Suppressor macrophage treated with lipopolysaccharide for 1 hour (primary cell): ENCODE results near the gene HTR6.

Experiments used
- DNase-seq, 3 donors: peaks; one replicate each; pipeline ENCODE4 v3.0.0-alpha.2; 2020 to 2022

Gene HTR6

DNA sequence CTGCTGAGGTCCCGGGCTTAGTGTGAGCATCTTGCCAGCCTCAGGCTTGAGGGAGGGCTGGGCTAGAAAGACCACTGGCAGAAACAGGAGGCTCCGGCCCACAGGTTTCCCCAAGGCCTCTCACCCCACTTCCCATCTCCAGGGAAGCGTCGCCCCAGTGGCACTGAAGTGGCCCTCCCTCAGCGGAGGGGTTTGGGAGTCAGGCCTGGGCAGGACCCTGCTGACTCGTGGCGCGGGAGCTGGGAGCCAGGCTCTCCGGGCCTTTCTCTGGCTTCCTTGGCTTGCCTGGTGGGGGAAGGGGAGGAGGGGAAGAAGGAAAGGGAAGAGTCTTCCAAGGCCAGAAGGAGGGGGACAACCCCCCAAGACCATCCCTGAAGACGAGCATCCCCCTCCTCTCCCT is 7.2 kb upstream of the HTR6 start:
- DNase-seq = no peak

DNA sequence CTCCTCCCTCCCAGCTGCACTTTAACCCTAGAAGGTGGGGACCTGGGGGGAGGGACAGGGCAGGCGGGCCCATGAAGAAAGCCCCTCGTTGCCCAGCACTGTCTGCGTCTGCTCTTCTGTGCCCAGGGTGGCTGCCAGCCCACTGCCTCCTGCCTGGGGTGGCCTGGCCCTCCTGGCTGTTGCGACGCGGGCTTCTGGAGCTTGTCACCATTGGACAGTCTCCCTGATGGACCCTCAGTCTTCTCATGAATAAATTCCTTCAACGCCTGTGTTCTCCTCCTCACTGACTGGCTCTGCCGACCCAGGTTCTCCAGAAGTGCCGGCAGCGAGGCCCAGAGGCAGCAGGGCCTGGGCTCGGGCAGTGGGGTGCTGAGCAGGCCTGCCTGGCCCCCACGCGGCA is 6.5 kb upstream of the HTR6 start:
- DNase-seq = no peak

DNA sequence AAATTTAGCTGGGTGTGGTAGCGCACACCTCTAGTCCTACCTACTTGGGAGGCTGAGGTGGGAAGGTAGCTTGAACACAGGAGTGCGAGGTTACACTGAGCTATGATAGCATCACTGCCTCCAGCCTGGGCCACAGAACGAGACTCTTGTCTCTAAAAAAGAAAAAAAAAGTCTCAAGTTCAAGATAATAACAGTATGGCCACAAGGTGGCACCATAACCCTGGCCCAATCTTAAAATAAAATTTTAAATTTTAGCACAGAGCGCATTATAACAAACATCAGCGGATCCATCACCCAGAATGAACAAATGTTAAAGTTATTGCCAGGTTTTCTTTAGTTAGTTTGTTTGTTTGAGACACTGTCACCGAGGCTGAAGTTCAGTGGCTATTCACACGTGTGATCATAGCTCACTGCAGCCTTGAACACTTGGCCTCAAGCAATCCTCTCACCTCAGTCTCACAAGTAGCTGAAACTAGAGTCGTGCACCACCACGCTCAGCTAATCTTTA is 2.9 kb upstream of the HTR6 start:
- DNase-seq = peak; percentile 62 to 73 (median 69)

DNA sequence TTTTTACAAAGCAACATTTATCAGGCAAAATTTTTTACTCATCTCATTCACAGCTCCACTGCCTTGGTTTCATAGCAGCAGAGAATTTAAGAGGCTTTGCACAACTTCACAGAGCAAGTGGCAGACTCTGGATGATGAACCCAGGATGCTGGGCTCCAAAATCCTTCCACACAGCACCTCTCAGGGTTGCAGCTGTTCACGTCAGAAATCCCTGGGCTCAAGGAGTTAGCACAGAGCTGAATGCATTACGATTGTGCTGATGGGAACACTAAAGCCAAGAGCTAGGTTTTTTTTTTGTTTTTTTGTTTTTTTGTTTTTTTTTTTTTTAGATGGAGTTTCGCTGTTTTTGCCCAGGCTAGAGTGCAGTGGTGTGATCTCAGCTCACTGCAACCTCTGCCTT is 2.4 kb upstream of the HTR6 start:
- no peak for DNase-seq

DNA sequence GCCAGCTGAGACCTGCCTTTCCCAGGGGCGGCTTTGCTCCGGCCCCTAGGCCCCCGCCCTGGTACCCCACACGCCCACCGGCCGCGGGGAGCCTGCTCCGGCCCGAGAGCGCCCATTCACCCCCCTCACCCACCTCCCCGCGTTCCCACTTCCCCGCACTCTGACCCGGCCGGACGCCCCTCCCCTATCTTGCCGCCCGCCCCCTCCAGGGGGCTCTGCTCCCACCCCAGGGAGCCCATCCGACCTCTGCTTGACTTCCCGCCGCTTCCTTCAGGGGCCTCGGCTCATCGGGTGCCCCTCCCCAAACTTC is 466 bp downstream of the HTR6 start:
- no peak for DNase-seq

DNA sequence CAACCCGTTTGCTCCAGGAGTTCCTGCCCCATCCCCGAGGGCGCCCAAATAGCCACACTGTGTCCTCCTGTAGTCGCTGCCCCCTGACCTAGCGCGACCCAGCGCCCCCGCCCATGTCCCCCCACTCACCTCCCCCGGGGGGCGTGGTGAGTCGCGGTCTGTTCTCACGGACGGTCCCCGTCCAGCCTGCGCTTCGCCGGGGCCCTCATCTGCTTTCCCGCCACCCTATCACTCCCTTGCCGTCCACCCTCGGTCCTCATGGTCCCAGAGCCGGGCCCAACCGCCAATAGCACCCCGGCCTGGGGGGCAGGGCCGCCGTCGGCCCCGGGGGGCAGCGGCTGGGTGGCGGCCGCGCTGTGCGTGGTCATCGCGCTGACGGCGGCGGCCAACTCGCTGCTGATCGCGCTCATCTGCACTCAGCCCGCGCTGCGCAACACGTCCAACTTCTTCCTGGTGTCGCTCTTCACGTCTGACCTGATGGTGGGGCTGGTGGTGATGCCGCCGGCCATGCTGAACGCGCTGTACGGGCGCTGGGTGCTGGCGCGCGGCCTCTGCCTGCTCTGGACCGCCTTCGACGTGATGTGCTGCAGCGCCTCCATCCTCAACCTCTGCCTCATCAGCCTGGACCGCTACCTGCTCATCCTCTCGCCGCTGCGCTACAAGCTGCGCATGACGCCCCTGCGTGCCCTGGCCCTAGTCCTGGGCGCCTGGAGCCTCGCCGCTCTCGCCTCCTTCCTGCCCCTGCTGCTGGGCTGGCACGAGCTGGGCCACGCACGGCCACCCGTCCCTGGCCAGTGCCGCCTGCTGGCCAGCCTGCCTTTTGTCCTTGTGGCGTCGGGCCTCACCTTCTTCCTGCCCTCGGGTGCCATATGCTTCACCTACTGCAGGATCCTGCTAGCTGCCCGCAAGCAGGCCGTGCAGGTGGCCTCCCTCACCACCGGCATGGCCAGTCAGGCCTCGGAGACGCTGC is 1.1 kb downstream of the HTR6 start:
- DNase-seq = no peak

DNA sequence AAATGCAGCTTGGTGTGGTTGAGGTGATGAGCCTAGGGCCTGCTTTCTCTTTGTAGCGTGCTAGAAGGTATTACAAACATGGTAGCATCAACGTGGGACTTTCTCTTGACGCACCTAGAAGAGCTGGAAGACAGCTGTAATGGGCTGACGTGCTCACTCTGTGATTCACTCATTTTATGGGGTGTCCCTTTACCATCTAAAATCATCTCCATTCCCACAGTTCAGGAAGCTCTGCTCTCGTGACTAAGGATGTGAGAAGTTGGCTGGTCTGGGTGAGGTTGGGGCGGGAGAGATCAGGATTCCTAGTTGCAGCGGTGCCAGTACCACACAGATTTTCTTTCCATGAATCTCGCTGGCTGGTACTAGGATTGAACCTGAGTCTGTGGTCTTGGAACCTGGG is 4.2 kb downstream of the HTR6 start:
- no peak for DNase-seq

DNA sequence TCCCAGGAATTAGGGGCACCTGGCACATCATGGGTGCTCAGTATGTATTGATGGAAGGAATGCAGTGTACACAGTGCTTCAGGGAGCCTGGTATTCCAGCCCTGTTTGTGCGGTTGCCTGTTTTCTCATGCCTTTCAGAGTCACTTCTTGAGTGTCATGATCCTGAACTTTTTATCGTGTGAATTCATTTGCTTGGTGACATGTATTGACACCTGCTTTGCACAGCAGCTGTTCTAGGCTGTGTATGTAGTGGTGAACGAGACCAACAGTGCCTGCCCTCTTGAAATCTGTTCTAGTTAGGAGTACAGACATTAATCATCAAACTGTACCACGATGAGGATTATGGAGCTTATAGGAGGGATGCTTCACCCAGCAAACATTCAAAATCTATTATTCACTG is 6.1 kb downstream of the HTR6 start:
- no peak for DNase-seq

DNA sequence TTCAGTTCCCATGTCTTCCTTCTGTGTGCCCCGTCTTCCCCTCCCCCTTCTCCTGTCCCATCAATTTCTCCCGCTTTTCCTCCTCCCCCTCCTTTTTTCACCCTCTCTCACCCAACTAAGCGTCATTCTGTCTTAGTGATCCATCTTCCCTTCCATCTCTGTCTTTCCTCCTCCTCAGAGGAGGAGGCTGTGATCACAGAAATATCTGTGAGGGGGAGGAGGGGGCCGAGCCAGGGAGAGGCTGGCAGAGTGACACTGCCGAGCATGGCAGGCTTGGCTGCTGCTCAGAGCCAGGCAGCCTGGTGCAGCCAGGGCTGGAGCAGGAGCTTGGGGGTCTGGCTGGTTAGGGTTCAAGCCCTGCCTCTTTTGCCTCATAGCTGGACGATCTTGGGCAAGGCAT is 7.6 kb downstream of the HTR6 start:
- DNase-seq = no peak

DNA sequence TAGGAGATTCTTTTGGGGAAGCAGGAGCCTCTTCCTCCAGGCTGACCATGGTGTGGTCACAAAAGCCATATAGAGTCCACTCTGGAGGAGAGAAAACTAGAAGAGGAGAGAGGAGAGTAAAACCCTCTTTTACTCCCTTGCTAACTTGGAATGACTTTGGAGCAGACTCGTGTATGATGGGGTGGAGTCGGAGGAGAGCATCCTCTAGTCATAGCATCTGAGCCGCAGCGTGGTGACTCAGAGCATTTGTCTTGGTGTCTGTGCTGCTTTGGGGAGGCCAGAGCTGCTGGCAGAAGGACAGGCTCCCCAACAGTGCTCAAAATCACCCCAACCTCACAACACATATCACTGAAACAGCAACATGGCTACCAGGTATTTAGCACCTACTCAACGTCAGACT is 11.1 kb downstream of the HTR6 start:
- DNase-seq = no peak

DNA sequence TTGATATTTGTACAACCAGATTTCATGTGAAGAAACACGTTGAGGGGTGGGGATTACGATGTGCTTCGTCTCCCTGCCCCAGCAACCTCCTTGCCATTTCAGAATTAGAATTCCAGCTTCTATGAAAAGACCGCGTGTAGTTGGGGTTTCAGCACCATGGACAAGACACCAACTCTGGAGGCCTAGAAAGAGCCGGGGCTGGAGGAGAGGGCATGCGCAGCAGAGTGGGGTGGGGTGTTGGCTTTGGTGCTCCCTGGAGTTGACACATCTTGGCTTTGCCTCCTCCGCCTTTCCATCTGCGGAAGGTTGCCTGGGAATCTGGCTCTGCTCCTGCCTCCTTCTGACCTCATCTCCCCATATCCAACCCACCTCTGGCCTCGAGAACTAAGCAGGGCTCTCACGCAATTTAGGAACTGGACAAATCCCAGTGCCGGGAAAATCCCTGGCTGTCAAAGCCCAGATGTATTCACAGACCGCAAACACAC is 11.8 kb downstream of the HTR6 start:
- peak; percentile 35 to 56 (median 44) for DNase-seq

DNA sequence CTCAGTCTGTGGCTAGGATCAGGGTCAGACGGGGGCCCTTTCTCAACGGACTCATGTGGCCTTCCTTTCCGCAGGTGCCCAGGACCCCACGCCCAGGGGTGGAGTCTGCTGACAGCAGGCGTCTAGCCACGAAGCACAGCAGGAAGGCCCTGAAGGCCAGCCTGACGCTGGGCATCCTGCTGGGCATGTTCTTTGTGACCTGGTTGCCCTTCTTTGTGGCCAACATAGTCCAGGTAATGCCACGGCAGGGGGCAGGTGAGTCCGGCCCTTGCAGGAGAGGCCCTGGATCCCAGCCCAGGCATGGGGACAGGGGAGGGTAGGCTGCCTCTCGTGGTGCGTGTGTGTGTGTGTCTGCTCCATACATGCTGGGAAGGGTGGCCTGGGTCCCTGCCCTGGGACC is 13.8 kb downstream of the HTR6 start:
- DNase-seq = no peak

DNA sequence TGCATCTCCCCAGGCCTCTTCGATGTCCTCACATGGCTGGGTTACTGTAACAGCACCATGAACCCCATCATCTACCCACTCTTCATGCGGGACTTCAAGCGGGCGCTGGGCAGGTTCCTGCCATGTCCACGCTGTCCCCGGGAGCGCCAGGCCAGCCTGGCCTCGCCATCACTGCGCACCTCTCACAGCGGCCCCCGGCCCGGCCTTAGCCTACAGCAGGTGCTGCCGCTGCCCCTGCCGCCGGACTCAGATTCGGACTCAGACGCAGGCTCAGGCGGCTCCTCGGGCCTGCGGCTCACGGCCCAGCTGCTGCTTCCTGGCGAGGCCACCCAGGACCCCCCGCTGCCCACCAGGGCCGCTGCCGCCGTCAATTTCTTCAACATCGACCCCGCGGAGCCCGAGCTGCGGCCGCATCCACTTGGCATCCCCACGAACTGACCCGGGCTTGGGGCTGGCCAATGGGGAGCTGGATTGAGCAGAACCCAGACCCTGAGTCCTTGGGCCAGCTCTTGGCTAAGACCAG is 14.3 kb downstream of the HTR6 start:
- DNase-seq = no peak

DNA sequence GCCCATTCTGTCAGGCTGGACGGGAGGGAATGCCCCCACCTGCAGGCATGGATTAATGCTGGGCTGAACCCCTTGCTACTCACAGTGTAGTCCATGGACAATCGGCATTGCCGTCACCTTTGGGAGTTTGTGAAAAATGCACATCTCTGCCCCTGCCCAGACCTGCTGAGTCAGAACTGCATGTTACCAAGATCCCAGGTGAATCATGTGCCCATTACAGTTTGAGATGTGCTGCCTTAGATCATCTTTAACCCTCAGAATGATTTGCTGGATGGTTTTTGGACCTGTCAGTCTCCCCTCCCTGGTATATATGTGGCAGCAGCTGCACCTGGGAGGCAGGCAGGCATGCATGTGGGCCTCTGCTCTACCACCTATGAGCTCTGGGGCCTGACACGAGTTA is 15.0 kb downstream of the HTR6 start:
- DNase-seq = no peak

DNA sequence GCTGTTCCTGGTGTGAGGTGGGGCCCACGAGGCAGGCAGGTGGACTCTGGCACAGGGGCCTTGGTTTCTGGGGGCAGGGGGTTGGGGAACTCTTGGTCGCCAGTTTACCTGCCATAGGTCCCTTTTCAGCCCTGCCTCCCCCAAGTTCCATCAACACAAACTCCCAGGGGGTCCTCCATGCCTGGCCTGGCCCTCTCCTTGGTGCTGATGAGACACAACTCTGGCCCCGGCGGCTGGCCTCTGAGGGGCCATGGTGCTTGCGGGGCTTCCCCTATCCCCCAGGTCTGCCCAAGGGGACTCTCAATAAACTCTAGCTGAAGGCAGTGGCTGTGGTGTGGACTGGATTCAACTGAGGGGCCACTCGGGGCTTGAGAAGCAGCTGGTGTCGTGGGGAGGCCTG is 16.0 kb downstream of the HTR6 start:
- no peak for DNase-seq

DNA sequence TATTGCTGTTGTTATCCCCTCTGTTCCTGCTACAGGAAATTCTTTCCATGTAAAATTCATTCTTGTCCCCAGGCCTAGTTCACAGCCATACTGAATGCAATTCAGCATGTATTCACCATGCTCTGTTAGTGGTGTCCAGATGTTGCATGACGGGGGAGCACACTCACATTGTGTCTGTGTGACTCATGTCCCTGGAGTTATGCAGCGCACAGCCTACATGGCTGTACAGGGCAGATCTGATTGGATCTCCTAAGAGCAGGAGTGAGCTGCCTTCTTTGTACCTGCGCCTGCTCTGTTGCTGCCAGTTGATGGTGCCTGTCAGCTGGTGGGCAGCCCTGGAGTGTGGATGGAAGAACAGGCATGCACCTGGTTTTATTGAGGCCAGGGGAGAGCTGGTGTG is 17.6 kb downstream of the HTR6 start:
- no peak for DNase-seq

DNA sequence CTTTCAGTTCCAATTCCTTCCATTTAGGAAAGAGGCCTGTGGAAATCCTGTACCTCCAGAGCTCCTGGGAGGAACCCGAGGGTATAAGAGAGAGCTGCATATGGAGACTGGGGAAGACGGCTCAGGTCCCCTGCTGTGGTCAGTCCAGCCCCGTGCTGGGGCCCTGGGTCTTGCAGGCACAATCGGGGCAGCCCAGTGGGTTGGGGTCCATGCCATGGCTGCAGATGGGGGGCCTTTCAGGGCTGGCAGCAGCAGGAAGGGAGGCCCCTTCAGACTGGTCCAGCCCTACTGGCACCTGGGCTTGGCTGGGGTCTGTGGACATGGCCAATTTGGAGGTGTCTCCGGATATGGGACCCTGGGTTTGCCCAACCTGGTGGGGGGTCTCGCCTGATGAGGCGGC is 18.2 kb downstream of the HTR6 start:
- no peak for DNase-seq

DNA sequence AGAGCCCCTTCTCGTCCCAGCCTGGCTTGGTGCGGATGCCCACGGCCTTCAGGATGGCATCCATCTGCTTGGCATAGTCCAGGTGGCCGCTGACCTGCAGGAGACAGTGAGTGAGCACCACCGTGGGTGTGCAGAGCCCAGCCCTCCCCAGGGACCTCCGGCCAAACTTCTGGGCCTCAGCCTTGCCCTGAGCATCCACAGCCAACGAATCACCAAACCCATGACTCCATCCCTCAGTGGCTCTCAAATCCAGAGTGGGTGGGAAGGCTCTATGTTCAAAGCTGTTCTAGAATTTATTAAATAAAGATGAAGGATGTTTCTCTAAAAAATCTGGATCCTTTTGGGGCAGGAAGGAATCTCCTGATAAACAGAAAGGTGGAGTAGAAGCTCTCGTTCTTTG is 18.7 kb downstream of the HTR6 start:
- DNase-seq = no peak

DNA sequence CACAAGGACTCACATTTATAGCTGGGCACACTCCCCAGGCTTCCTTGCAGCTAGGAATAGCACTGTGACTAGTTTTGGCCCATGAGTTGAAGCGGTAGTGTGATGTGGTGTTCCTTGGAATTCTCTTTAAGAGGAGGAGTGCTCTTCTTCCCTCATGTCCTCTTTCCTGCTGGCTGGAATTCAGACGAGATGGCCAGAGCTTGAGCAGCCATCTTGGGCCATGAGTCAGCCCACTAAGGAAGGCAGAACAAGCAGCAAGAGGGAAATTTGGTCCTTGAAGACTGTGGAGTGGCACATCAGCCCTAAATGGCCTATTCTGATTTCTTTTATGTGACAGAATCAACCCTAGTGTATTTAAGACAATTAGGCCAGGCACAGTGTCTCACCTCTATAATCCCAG is 20.0 kb downstream of the HTR6 start:
- DNase-seq = no peak

DNA sequence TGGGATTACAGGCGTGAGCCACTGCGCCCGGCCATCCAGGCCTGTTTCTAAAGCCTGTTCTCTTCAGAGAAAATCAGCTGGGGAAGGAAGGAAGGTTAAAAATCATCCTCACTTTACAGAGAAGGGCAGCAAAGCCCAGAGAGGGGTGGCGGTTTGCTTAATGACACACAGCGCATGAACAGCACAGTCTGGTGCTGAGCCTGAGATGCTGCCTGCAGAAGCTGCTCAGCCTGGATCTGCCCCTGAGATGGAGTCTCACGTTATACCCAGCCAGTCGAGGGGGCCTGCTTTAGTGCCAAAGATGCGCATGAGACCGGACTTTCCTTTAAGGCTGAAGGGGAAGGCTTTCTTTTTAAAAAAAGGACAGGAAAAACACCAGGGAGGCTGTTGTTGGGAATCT is 21.3 kb downstream of the HTR6 start:
- DNase-seq = no peak

DNA sequence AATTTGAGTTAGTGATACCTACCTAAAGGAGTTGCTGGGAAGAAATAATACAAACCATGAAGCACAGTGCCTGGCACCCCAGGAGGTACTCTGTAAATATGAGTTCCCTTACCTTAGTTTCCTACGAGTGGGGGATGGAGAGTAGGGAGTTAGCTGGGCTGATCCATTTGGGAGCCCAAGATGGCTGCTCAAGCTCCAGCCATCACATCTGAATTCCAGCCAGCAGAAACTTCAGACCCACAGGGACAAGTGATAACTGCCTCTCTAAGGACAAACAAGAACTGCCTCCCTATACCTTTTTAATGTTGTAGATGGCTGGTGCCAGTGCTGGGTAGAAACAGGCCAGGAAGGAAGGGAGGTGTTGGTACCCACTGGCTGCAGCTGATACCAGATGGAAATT is 22.7 kb downstream of the HTR6 start:
- DNase-seq = no peak

DNA sequence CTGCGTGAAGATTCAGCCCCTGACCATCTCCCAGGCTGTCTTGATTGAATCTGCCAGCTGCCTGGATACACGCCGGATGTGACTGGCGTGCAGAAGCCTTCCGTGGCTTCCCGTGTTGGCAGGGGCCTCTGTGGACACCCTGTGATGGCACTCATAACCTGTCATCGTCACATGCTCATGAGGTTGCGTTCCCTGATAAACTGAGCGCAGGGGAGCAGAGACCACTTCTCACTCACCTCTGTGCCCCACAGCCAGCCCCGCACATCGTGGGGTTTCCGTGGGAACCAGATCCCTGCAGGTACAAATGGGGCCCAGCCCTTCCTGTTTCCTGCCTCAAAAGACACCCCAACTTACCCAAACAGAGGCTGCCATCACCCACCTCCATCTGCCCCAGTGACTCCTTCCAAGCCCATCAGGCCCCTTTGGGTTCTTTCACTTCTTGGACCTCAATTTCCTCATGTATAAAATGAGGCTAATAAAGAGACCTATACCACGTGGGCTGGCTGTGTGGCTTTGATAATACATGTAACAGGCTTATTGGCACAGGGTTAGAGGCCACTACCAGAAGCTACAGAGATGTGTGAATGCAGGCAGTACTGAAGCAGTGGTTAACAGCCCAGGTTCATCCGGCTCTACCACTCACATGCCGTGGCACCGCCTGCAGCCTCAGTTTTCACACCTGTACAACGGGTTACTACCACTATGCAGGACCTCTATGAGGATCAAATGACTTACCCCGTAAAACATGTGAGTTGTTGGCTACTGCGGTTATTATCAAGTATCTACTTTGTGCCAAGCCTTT is 23.6 kb downstream of the HTR6 start:
- no peak for DNase-seq

DNA sequence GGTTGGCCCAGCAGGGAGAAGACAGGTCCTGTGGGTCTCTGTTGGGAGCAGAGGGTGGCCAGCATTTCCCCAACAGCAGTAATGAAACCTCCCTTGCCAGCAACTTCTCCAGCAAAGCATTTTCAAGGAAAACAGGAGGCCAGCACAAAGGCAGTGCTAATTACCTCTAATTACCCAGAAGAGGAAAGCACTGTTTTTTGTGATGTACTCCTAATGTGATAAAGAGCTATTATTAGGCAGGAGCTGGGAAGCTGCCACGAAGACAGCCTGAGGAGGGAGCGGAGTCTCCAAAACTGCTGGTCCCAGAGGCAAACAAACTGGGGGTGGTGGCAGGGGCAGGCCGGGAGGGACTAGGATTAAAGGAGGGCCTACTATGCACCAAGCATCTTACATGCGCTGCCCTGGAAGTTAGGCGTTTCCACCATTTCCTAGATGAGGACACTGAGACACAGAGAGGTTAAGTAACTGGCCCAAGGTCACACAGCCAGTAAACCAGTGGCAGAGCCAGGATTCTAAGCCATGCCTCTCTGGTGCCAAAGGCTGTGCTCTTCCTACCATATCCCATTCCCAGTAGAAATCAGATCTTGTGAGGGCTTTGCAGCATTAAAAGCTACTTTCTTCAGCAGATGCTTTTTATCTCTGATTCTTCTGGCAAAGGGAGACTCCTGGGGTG is 24.5 kb downstream of the HTR6 start:
- no peak for DNase-seq
